PFSK-1 (cell line): ENCODE measurements around the gene SIGLEC11.

Source experiments
- FOXP2 ChIP-seq: optimal IDR thresholded peaks from 2 replicates; pipeline ENCODE3; 2011; ENCODE audit warnings: borderline replicate concordance, control low read depth, inconsistent platforms; ENCODE audit not compliant: insufficient read depth; ENCODE audit errors: extremely low read length, extremely low read depth
- POLR2AphosphoS5 ChIP-seq: IDR thresholded peaks from 2 replicates; pipeline ENCODE4 v1.6.1; 2012; ENCODE audit warnings: low read depth, mild to moderate bottlenecking, control low read depth, low read length, moderate library complexity
- REST ChIP-seq, 2 experiments: IDR thresholded peaks; 2 replicates each; pipeline versions ENCODE4 v1.6.1 to v1.8.0; 2011 to 2012; ENCODE audit warnings: low read depth in 2 of 2, low read length in 2 of 2, control low read depth in 1 of 2, inconsistent platforms in 1 of 2, mild to moderate bottlenecking in 1 of 2, moderate library complexity in 1 of 2; ENCODE audit not compliant: insufficient read depth in 1 of 2
- SIN3A ChIP-seq: IDR thresholded peaks from 2 replicates; pipeline ENCODE4 v1.6.1; 2012; ENCODE audit warnings: mild to moderate bottlenecking, low read length, moderate library complexity, borderline replicate concordance; ENCODE audit not compliant: insufficient read depth
- TAF1 ChIP-seq: IDR thresholded peaks from 2 replicates; pipeline ENCODE4 v1.6.1; 2012; ENCODE audit warnings: low read length, control low read depth, borderline replicate concordance; ENCODE audit not compliant: insufficient read depth

The SIGLEC11 gene

GRCh38 chr19:49907745-49908446 is 53.1 kb downstream of the SIGLEC11 start:
- TF ChIP-seq REST (IDR thresholded peaks at IDR 0.05; ENCODE audit: insufficient read depth in 1 of 2, low read depth in 2 of 2, low read length in 2 of 2) (no peak), TAF1 (no peak), SIN3A (no peak), FOXP2 (no peak), POLR2AphosphoS5 (no peak)

GRCh38 chr19:49906879-49907564 is 54.0 kb downstream of the SIGLEC11 start:
- TF ChIP-seq SIN3A, result no peak
- no peak for TF ChIP-seq REST (IDR thresholded peaks at IDR 0.05; ENCODE audit: insufficient read depth in 1 of 2, low read depth in 2 of 2, low read length in 2 of 2)
- no peak for TF ChIP-seq FOXP2
- TF ChIP-seq TAF1, result no peak
- TF ChIP-seq POLR2AphosphoS5, result no peak

- TF ChIP-seq FOXP2 (no peak), POLR2AphosphoS5 (no peak), SIN3A (no peak), REST (IDR thresholded peaks at IDR 0.05; ENCODE audit: insufficient read depth in 1 of 2, low read depth in 2 of 2, low read length in 2 of 2) (no peak), TAF1 (no peak)
Measured at GRCh38 chr19:49904136-49904535, 56.8 kb downstream of the SIGLEC11 start.
